HG02870 (cell line): ENCODE data around the gene TIMM44.

Experiments used
- ATAC-seq: cut with Tn5 transposase; IDR thresholded peaks from one replicate; pipeline ENCODE4 v1.9.1; 2021; ENCODE audit warnings: mild to moderate bottlenecking, moderate library complexity; ENCODE audit not compliant: unreplicated experiment

The TIMM44 gene

GRCh38 chr19:7915250-7916102, 28.0 kb downstream of the TIMM44 start:
- no peak for ATAC-seq

- no peak for ATAC-seq
Measured at GRCh38 chr19:7914598-7915045, 28.8 kb downstream of the TIMM44 start, which contains the start of gene TGFBR3L. TSS of gene TGFBR3L (plus strand) at chr19:7914830.

GRCh38 chr19:7914099-7914498, 29.4 kb downstream of the TIMM44 start:
- ATAC-seq: no peak

- ATAC-seq: no peak
Measured at GRCh38 chr19:7913652-7914051, 29.8 kb downstream of the TIMM44 start.

GRCh38 chr19:7912697-7913564, 30.5 kb downstream of the TIMM44 start:
- ATAC-seq: no peak

- no peak for ATAC-seq
Measured at GRCh38 chr19:7912144-7912696, 31.2 kb downstream of the TIMM44 start.

- ATAC-seq: no peak
Measured at GRCh38 chr19:7911508-7912143, 31.8 kb downstream of the TIMM44 start.

GRCh38 chr19:7910321-7911161, 32.9 kb downstream of the TIMM44 start:
- no peak for ATAC-seq

- no peak for ATAC-seq
Measured at GRCh38 chr19:7909471-7910067, 33.9 kb downstream of the TIMM44 start.

GRCh38 chr19:7908742-7909461, 34.6 kb downstream of the TIMM44 start:
- no peak for ATAC-seq

GRCh38 chr19:7908078-7908699, 35.3 kb downstream of the TIMM44 start:
- no peak for ATAC-seq

GRCh38 chr19:7907544-7907943, 35.9 kb downstream of the TIMM44 start:
- ATAC-seq: no peak

- no peak for ATAC-seq
Measured at GRCh38 chr19:7907122-7907521, 36.3 kb downstream of the TIMM44 start.

GRCh38 chr19:7905859-7906258, 37.6 kb downstream of the TIMM44 start:
- ATAC-seq: no peak

GRCh38 chr19:7905268-7905667, 38.2 kb downstream of the TIMM44 start:
- no peak for ATAC-seq

GRCh38 chr19:7904074-7905020, 39.1 kb downstream of the TIMM44 start:
- peak; percentile 3 for ATAC-seq
